ENCODE data around the gene GINS1. TPM values are rescaled to one million over a fixed set of nuclear protein-coding genes. Genes with fewer than 3 reads are reported as not detected.

GINS1 gene
- total RNA-seq, 1 donor from 2014 or later = 5.4 TPM

DNA sequence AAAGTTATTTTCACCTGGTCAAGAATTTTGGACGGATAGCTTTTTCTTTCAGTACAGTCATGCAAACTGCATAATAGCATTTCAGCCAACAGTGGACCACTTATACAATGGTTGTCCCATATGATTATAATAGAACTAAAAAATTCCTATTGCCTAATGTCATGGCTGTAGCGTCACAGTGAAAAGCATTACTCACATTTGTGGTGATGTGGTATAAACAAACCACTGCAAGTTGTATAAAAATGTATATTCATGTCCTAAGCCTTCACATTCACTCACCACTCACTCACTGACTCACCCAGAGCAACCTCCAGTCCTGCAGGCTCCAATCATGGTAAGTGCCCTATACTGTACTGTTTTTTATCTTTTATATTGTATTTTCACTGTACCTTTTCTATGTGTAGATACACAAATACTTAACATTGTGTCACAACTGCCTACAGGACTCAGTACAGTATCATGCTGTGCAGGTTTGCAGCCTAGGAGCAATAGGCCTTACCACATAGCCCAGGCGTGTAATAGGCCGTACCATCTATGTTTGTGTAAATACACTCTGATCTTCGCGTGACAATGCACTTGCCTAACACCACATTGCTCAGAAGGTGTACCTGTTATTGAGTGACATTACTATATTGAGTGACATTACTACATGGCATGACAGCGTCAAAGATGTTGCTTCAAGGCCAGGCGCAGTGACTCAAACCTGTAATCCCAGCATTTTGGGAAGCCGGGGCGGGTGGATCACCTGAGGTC, 34.7 kb upstream of the GINS1 start:
- Mint-ChIP-seq H3K4me3 (no peak overlapping the region), H3K9me3 (no peaks in the 10 kb centered on the region), H3K36me3 (ENCODE audit: low read depth) (peaks cover 6% of the 10 kb centered on the region), H3K27ac (no peak overlapping the region), H3K4me1 (peaks cover 12% of the 10 kb centered on the region), H3K27me3 (no peaks in the 10 kb centered on the region)
- DNase-seq (no peak), ATAC-seq (ENCODE audit: low read depth) (no peak)
- intact Hi-C loops (cut with micrococcal nuclease) = no loop called here
- TF ChIP-seq, protein P1, sequence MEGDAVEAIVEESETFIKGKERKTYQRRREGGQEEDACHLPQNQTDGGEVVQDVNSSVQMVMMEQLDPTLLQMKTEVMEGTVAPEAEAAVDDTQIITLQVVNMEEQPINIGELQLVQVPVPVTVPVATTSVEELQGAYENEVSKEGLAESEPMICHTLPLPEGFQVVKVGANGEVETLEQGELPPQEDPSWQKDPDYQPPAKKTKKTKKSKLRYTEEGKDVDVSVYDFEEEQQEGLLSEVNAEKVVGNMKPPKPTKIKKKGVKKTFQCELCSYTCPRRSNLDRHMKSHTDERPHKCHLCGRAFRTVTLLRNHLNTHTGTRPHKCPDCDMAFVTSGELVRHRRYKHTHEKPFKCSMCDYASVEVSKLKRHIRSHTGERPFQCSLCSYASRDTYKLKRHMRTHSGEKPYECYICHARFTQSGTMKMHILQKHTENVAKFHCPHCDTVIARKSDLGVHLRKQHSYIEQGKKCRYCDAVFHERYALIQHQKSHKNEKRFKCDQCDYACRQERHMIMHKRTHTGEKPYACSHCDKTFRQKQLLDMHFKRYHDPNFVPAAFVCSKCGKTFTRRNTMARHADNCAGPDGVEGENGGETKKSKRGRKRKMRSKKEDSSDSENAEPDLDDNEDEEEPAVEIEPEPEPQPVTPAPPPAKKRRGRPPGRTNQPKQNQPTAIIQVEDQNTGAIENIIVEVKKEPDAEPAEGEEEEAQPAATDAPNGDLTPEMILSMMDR (IDR thresholded peaks at IDR 0.05) = no peak
- ChIA-PET POLR2A (no interaction called here), CTCF (no interaction called here)

DNA sequence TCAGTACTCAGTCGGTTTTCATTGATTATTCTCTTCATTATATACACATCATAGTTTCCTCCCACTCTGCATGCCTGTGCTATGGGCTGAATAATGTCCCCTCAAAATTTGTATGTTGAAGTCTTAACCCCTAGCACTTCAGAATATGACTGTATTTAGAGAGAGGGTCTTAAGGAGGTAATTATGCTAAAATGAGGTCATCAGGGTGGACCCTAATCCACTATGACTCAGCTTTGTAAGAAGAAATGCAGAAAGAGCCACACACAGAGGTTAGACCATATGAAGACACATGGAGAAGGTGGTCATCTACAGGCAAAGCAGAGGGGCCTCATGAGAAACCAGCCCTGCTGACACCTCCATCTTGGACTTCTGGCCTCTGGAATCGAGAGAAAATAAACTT, 32.6 kb upstream of the GINS1 start:
- CTCF ChIA-PET = no interaction called here
- intact Hi-C loops (cut with micrococcal nuclease) = no loop called here
- peaks cover 2% of the 10 kb centered on the region for H3K36me3 Mint-ChIP-seq (ENCODE audit: low read depth)
- no peak for DNase-seq
- ATAC-seq (ENCODE audit: low read depth) = no peak
- peaks cover 17% of the 10 kb centered on the region for H3K4me1 Mint-ChIP-seq
- TF ChIP-seq, protein P1 (IDR thresholded peaks at IDR 0.05) = no peak
- H3K4me3 Mint-ChIP-seq = no peak overlapping the region
- POLR2A ChIA-PET = no interaction called here
- no peaks in the 10 kb centered on the region for H3K9me3 Mint-ChIP-seq
- no peak overlapping the region for H3K27ac Mint-ChIP-seq
- no peaks in the 10 kb centered on the region for H3K27me3 Mint-ChIP-seq

DNA sequence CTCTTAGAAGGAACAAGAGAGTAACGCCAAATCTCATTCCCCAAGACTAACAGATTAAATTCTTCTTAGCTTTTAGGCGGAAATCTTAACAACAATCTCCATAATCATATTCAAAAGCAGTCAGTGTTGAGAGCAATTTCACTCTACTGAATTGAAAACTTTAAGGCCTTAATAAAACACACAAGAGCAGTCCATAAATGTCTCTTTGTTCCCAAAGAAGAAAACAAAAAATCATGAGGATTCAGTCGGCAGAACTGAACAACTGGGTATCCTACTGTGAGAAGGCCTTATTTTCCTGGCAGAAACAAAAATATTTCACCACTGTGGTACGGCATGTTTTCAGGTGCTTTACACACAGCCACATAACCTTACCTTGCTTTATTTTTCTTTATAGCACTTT, 31.2 kb upstream of the GINS1 start:
- H3K36me3 Mint-ChIP-seq (ENCODE audit: low read depth) = peaks cover 2% of the 10 kb centered on the region
- no peaks in the 10 kb centered on the region for H3K9me3 Mint-ChIP-seq
- H3K27me3 Mint-ChIP-seq = no peaks in the 10 kb centered on the region

GRCh38 chr20:25376886-25377285, 30.6 kb upstream of the GINS1 start:
- POLR2A ChIA-PET = no interaction called here

More for the DNA sequence above, 31.2 kb upstream of the GINS1 start:
- H3K4me3 Mint-ChIP-seq = no peak overlapping the region
- intact Hi-C loops (cut with micrococcal nuclease) = no loop called here
- ATAC-seq (ENCODE audit: low read depth) = no peak
- CTCF ChIA-PET = no interaction called here
- no peak for DNase-seq
- H3K4me1 Mint-ChIP-seq = peaks cover 11% of the 10 kb centered on the region
- no peak overlapping the region for H3K27ac Mint-ChIP-seq
- TF ChIP-seq, protein P1 (IDR thresholded peaks at IDR 0.05) = no peak
- POLR2A ChIA-PET = no interaction called here

GRCh38 chr20:25378189-25378883, 29.1 kb upstream of the GINS1 start:
- no peaks in the 10 kb centered on the region for H3K27me3 Mint-ChIP-seq
- no peak for DNase-seq
- no peaks in the 10 kb centered on the region for H3K9me3 Mint-ChIP-seq
- TF ChIP-seq, protein P1 (IDR thresholded peaks at IDR 0.05) = no peak
- H3K36me3 Mint-ChIP-seq (ENCODE audit: low read depth) = peaks cover 5% of the 10 kb centered on the region
- no peak overlapping the region for H3K27ac Mint-ChIP-seq
- intact Hi-C loops (cut with micrococcal nuclease) = loop anchor here (2.0 kb wide), 1 partner anchor 14 kb away; no protein-coding TSS in a partner anchor
- ChIA-PET CTCF (no interaction called here), POLR2A (interaction anchor here (0.6 kb wide), 1 partner anchor 247 kb away, joined by 3 read pairs; no protein-coding TSS in a partner anchor)
- peaks cover 8% of the 10 kb centered on the region for H3K4me1 Mint-ChIP-seq
- no peak overlapping the region for H3K4me3 Mint-ChIP-seq
- no peak for ATAC-seq (ENCODE audit: low read depth)

More at GRCh38 chr20:25376886-25377285, 30.6 kb upstream of the GINS1 start:
- H3K36me3 Mint-ChIP-seq (ENCODE audit: low read depth) = peaks cover 2% of the 10 kb centered on the region
- TF ChIP-seq, protein P1 (IDR thresholded peaks at IDR 0.05) = no peak
- no peak for DNase-seq
- H3K4me1 Mint-ChIP-seq = peaks cover 8% of the 10 kb centered on the region
- CTCF ChIA-PET = no interaction called here
- no peak overlapping the region for H3K4me3 Mint-ChIP-seq
- H3K27ac Mint-ChIP-seq = no peak overlapping the region
- ATAC-seq (ENCODE audit: low read depth) = no peak
- intact Hi-C loops (cut with micrococcal nuclease) = no loop called here
- no peaks in the 10 kb centered on the region for H3K9me3 Mint-ChIP-seq
- no peaks in the 10 kb centered on the region for H3K27me3 Mint-ChIP-seq
